ENCODE measurements around the gene VAV1. TPM values are rescaled to one million over a fixed set of nuclear protein-coding genes. Genes with fewer than 3 reads are reported as not detected.

VAV1 gene
- total and polyA plus RNA-seq, 2 of the 13 experiments (the other 11 are each of a cell fraction or from before 2014, with no cell fraction given): not detected

GRCh38 chr19:6736917-6737283 is 35.6 kb upstream of the VAV1 start (continued):
- no peak for TF ChIP-seq ZNF512B (CRISPR knock-in tag; IDR thresholded peaks at IDR 0.05; ENCODE audit: borderline replicate concordance)
- TF ChIP-seq TEF (CRISPR knock-in tag; IDR thresholded peaks at IDR 0.05): no peak
- TF ChIP-seq ZNF563 (CRISPR knock-in tag; IDR thresholded peaks at IDR 0.05): 0 out of 2 replicates have a peak, but pooled peaks have one; percentile 14
- TF ChIP-seq ZNF34 (CRISPR knock-in tag; IDR thresholded peaks at IDR 0.05; ENCODE audit: borderline replicate concordance): 0 out of 2 replicates have a peak, but pooled peaks have one; percentile 57
- no peak for TF ChIP-seq NR2F6 (IDR thresholded peaks at IDR 0.05)
- TF ChIP-seq NR2F6 (CRISPR knock-in tag; IDR thresholded peaks at IDR 0.05): no peak
- no peak for TF ChIP-seq REST (IDR thresholded peaks at IDR 0.05; ENCODE audit: borderline replicate concordance in 1 of 2, low read depth in 1 of 2, low read length in 2 of 2)
- no peak for TF ChIP-seq ZNF770 (CRISPR knock-in tag; IDR thresholded peaks at IDR 0.05)
- no peak for TF ChIP-seq U2AF2 (IDR thresholded peaks at IDR 0.05; ENCODE audit: low read depth, low read length)
- no peak for TF ChIP-seq SALL1 (CRISPR knock-in tag; IDR thresholded peaks at IDR 0.05)
- TF ChIP-seq SETDB1 (CRISPR knock-in tag; IDR thresholded peaks at IDR 0.05; ENCODE audit: borderline replicate concordance): no peak
- TF ChIP-seq HOXA5 (CRISPR knock-in tag; IDR thresholded peaks at IDR 0.05): no peak
- peak; percentile 40; the same call in 1 of the 2 replicates for TF ChIP-seq ZNF350 (CRISPR knock-in tag; IDR thresholded peaks at IDR 0.05; ENCODE audit: borderline replicate concordance, low read depth)
- no peak for TF ChIP-seq ZNF577 (CRISPR knock-in tag; IDR thresholded peaks at IDR 0.05; ENCODE audit: borderline replicate concordance, low read depth)
- TF ChIP-seq KDM3A (CRISPR knock-in tag; IDR thresholded peaks at IDR 0.05; ENCODE audit: low read depth): no peak
- TF ChIP-seq ZNF597 (CRISPR knock-in tag; IDR thresholded peaks at IDR 0.05): no peak
- TF ChIP-seq ZNF224 (CRISPR knock-in tag; IDR thresholded peaks at IDR 0.05): no peak
